HG03175 (cell line): ENCODE results near the gene CCDC77.

ENCODE experiments used
- ATAC-seq: cut with Tn5 transposase; IDR thresholded peaks from one replicate; pipeline ENCODE4 v1.9.1; 2021; ENCODE audit warnings: mild to moderate bottlenecking, moderate library complexity; ENCODE audit not compliant: unreplicated experiment

CCDC77 gene

DNA sequence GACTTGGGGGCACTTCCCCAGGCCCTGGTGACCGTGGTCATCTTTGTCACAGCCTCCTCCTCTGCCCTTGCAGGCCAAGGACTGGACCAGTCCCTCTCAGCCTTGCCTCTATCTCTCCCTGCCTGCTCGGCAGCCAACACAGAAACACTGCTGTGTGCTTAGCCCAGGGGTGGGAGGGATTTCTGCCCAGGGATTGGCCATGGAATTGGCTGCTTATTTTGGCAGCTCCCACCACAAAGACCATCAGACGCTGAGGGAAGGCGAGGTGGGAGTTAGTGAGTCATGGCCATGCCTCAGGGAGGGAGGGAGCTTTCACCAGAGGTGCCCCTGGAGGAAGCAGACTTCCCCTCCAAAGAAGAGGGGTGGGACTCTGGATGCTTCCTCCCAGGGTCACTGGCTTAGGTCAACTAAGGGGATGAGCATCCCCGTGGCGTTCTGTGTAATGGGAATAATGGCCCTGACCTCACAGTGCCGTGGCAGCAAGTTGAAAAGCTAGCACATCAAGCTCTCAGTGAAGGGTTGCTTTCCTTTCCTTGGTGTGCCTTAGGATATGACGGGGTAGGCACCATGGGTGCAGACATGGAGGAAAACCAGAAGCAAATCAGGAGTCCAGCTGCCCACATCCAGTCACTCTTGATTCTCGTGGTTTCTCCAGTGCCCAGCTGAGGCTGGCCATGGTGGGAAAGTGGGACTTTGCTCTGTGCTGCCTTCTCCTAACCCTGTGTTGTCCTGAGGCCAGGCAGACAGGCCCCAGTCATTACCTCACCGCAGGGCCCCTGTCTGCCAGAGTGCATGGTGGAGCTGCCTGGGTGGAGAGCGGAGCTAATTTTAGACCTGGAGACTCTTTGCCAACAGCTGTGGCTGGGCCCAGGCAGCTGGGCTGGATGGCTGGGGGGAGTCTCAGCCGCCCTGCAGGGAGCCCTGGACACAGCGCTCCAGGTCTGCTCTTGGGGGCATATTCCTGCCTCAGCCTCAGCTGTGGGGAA is 79.7 kb downstream of the CCDC77 start:
- ATAC-seq: no peak

DNA sequence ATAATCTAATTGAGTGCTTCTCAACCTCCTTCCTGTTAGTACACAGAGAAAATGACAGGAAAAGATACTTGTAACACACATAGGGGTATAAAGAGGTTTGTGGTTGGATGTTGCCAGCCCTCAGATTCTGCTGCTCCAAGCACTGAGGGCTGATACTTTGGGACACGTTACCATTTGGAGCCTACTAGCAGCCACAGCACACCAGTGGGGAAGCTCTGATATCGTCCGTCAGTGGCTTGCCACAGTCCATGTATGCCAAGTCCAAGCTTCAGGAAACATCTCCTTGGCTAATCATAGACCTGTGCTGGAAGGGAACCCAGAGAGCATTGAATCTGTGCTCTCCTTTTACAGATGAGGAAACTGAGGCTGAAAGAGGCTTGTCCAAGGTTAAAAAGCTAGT is 80.6 kb downstream of the CCDC77 start:
- no peak for ATAC-seq

DNA sequence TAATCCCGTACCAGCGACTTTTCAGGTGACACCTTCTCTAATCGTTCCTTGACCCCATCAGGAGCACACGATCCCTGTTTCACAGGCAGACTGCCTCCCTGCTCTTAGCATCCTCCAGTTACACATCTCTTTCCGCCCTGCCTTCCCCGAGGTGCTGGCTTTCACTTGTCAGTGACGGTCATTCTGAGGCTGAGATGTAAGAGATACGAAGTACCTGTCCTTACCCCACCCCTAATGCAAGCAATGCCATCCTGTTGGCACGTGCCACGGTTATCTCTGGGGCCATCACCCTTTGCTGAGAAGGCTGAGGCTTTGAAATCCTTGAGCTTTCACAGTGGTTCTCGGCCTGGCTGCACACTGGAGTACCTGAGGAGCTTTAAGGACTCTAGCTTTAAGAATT is 82.7 kb downstream of the CCDC77 start:
- no peak for ATAC-seq

DNA sequence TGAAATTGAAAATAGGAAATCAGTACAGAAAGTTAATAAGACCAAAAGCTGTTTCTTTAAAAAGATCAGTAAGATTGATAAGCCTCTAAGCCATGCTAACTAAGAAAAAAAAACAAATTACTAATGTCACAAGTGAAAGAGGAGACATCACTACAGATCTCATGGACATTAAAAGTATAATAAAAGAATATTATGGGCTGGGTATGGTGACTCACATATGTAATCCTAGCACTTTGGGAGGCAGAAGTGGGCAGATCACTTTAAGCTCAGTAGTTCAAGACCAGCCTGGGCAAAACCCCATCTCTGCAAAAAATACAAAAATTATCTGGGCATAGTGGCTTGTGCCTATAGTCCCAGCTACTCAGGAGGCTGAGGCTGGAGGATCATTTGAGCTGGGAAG is 88.8 kb downstream of the CCDC77 start:
- no peak for ATAC-seq
